ENCODE data around the gene KRTAP17-1. TPM values are rescaled to one million over a fixed set of nuclear protein-coding genes. Genes with fewer than 3 reads are reported as not detected.

Gene KRTAP17-1
- total and polyA plus RNA-seq, 12 donors = not detected

DNA sequence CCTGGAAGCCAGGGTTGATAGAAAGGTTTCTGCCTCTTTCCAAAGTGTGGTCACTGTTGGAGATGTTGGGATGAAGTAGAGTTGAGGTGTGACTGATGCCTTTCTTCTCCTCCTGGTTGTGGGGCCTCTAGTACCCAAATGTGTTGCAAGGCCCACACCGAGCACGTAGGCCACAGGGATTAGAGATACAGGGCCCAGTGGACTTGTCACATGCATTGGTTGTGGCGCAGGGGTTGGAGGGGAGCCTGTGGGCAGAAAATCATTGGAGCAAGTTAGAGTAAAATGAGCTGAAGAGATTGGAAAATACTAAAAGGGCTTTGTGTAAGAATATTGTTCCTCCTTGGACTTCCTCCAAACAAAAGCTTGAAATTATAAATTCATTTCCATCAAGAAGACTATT is 30.5 kb upstream of the KRTAP17-1 start:
- no peak for DNase-seq
- H3K36me3 ChIP-seq (replicated peaks in 1 of 2) = no peaks in the 10 kb centered on the region
- no peaks in the 10 kb centered on the region for H3K27me3 ChIP-seq
- no peak overlapping the region for H3K27ac ChIP-seq
- intact Hi-C loops (cut with DNase I) = no loop called here
- H3K9me3 ChIP-seq (replicated peaks in 1 of 3) = no peaks in the 10 kb centered on the region
- TF ChIP-seq, protein P1, sequence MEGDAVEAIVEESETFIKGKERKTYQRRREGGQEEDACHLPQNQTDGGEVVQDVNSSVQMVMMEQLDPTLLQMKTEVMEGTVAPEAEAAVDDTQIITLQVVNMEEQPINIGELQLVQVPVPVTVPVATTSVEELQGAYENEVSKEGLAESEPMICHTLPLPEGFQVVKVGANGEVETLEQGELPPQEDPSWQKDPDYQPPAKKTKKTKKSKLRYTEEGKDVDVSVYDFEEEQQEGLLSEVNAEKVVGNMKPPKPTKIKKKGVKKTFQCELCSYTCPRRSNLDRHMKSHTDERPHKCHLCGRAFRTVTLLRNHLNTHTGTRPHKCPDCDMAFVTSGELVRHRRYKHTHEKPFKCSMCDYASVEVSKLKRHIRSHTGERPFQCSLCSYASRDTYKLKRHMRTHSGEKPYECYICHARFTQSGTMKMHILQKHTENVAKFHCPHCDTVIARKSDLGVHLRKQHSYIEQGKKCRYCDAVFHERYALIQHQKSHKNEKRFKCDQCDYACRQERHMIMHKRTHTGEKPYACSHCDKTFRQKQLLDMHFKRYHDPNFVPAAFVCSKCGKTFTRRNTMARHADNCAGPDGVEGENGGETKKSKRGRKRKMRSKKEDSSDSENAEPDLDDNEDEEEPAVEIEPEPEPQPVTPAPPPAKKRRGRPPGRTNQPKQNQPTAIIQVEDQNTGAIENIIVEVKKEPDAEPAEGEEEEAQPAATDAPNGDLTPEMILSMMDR (IDR thresholded peaks at IDR 0.05) = no peak
- no peak for TF ChIP-seq POLR2A (IDR thresholded peaks at IDR 0.05)
- 83 to 93% (median 91%) methylated on average over 3 of the region's 3 CpGs for WGBS, 4 donors
- H3K4me1 ChIP-seq (replicated peaks in 1 of 2) = no peaks in the 10 kb centered on the region
- H3K4me3 ChIP-seq = no peak overlapping the region

GRCh38 chr17:41343029-41343428 is 27.5 kb upstream of the KRTAP17-1 start:
- no peaks in the 10 kb centered on the region for H3K27me3 ChIP-seq
- no peaks in the 10 kb centered on the region for H3K9me3 ChIP-seq (replicated peaks in 1 of 3)
- intact Hi-C loops (cut with DNase I) = no loop called here
- TF ChIP-seq POLR2A (IDR thresholded peaks at IDR 0.05) = no peak
- TF ChIP-seq, protein P1 (IDR thresholded peaks at IDR 0.05) = no peak
- H3K4me1 ChIP-seq (replicated peaks in 1 of 2) = no peaks in the 10 kb centered on the region
- H3K4me3 ChIP-seq = no peak overlapping the region
- DNase-seq = no peak
- no peak overlapping the region for H3K27ac ChIP-seq
- H3K36me3 ChIP-seq (replicated peaks in 1 of 2) = no peaks in the 10 kb centered on the region
- 39 to 54% (median 47%) methylated on average over 3 of the region's 3 CpGs for WGBS, 4 donors

- 73 to 82% (median 79%) methylated on average over 7 of the region's 7 CpGs for WGBS, 4 donors
- Histone ChIP-seq H3K27ac (no peak overlapping the region), H3K4me1 (replicated peaks in 1 of 2) (no peaks in the 10 kb centered on the region), H3K4me3 (no peak overlapping the region), H3K9me3 (replicated peaks in 1 of 3) (no peaks in the 10 kb centered on the region), H3K27me3 (no peaks in the 10 kb centered on the region), H3K36me3 (replicated peaks in 1 of 2) (no peaks in the 10 kb centered on the region)
- TF ChIP-seq POLR2A (IDR thresholded peaks at IDR 0.05) = no peak
- TF ChIP-seq, protein P1 (IDR thresholded peaks at IDR 0.05) = no peak
- DNase-seq = no peak
- intact Hi-C loops (cut with DNase I) = no loop called here
These were observed 25.7 kb upstream of the KRTAP17-1 start for GRCh38 chr17:41340934-41341861.

DNA sequence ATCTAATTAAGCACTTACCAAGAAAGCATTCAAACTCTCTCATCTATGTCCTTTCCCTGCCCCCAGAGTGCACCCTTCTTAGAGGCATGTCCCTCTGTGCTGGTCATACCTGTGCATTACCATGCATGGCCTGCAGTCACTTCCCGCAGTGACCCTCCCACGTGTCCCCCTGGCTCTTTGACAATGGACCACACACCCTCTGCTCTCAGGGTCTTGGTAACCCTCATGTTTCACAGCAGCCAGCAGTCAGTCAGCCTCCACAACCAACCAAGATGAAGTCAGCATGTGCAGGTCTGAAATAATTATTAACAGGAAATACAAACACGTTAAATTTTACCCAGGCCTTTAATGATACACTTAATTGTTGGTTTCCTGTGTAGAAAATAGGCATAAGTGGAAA is 25.0 kb upstream of the KRTAP17-1 start:
- intact Hi-C loops (cut with DNase I) = no loop called here
- Histone ChIP-seq H3K4me3 (no peak overlapping the region), H3K9me3 (replicated peaks in 1 of 3) (no peaks in the 10 kb centered on the region), H3K4me1 (replicated peaks in 1 of 2) (no peaks in the 10 kb centered on the region), H3K36me3 (replicated peaks in 1 of 2) (no peaks in the 10 kb centered on the region), H3K27me3 (no peaks in the 10 kb centered on the region), H3K27ac (no peak overlapping the region)
- TF ChIP-seq, protein P1 (IDR thresholded peaks at IDR 0.05) = no peak
- no peak for TF ChIP-seq POLR2A (IDR thresholded peaks at IDR 0.05)
- no peak for DNase-seq
- 41 to 57% (median 52%) methylated on average over 3 of the region's 3 CpGs for WGBS, 4 donors

Measured in adrenal gland (tissue), 12 donors.